Esophagus muscularis mucosa (tissue), 3 donors: ENCODE results near the gene DIP2A.

Experiments
- CTCF ChIP-seq, 3 experiments: fragments of 200-600 bp in 2 of 3; fragments of 450-650 bp in 1 of 3; sonication (generic) in 2 of 3; IDR thresholded peaks; one replicate each; pipeline ENCODE4 v1.5.1; 2017 to 2019; ENCODE audit warnings: antibody characterized with exemption in 3 of 3, mild to moderate bottlenecking in 2 of 3, moderate library complexity in 1 of 3
- POLR2AphosphoS5 ChIP-seq, 2 donors: sonication (generic); formaldehyde crosslinking; IDR thresholded peaks; one replicate each; pipeline ENCODE4 v1.6.1; 2017; ENCODE audit warnings: antibody characterized with exemption in 2 of 2

GRCh38 chr21:46552274-46552673 is 93.6 kb downstream of the DIP2A start:
- TF ChIP-seq CTCF (IDR thresholded peaks at IDR 0.05) (no peak), POLR2AphosphoS5 (IDR thresholded peaks at IDR 0.05) (no peak)
